ACC112 (cell line): Measurements from ENCODE around the gene BRF1.
"Not testable (repeated sequence)": the region's sequence is repeated elsewhere in the genome, so short reads cannot be mapped to it uniquely, and the experiment has no call there.

ENCODE experiments used
- H2AFZ ChIP-seq: fragments of 200-600 bp; sonication (generic); one replicate; pipeline ENCODE4 v1.6.0; 2017; ENCODE audit warnings: antibody characterized with exemption, low read length; ENCODE audit not compliant: unreplicated experiment
- H3K27ac ChIP-seq: fragments of 200-600 bp; sonication (generic); 2 replicates; pipeline ENCODE4 v1.5.1; 2014; ENCODE audit warnings: low read depth, mild to moderate bottlenecking, antibody characterized with exemption, low read length, moderate library complexity
- H3K27me3 ChIP-seq: fragments of 200-600 bp; sonication (generic); 2 replicates; pipeline ENCODE4 v1.6.1; 2014; ENCODE audit warnings: mild to moderate bottlenecking, antibody characterized with exemption, low read length, moderate library complexity, mixed read lengths; ENCODE audit not compliant: insufficient read depth
- H3K36me3 ChIP-seq: fragments of 200-600 bp; sonication (generic); 2 replicates; pipeline ENCODE4 v1.6.1; 2016; ENCODE audit warnings: mild to moderate bottlenecking, antibody characterized with exemption, low read length, moderate library complexity, mixed read lengths; ENCODE audit not compliant: insufficient read depth
- H3K4me1 ChIP-seq: fragments of 200-600 bp; sonication (generic); one replicate; pipeline ENCODE4 v1.6.1; 2016; ENCODE audit warnings: low read length, mixed read lengths; ENCODE audit not compliant: insufficient read depth, unreplicated experiment, control insufficient read depth
- H3K4me3 ChIP-seq: fragments of 200-600 bp; sonication (generic); 2 replicates; pipeline ENCODE4 v1.5.1; 2014; ENCODE audit warnings: mild to moderate bottlenecking, low read depth, low read length
- H3K79me2 ChIP-seq: fragments of 200-600 bp; sonication (generic); one replicate; pipeline ENCODE4 v1.6.0; 2016; ENCODE audit warnings: low read length; ENCODE audit not compliant: control insufficient read depth, unreplicated experiment, insufficient read depth

BRF1 gene

DNA sequence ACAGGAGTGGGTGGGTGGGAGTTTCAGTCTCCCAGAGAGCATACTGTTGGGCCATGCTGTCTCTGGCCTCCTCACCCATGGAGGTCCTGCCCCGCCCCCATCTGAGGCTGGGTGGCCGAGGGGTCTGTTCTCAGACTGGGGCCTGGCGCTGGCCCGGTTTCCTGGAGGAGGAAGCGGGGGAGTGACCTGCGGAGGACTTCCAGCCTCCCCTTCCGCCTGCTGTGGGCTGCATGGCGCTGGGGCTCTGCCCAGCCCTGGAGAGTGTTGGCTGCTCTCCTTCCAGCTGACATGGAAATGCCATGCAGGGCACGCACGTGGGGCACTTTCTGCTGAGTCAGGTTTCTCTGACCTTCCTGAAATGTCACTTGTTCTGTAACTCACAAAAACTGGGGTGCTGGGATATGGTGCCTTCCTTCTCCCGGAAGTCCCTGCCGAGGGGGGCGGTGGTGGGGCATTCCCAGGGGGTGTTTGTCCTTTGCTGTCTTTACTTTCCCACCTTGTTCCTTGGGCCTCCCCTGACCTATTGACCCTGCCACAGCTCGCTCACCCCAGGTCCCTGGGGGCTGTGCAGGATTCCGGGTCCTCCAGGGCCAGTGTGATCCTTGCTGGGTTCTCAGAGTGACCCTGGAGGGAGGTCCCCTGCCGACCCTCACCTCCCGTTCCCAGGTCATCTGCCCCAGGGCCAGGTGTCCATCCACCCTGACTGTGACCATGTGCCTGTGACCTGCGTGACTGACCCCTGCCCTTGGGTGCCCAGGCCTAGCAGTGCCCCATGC, 37.4 kb upstream of the BRF1 start:
- no peaks in the 10 kb centered on the region for H3K36me3 ChIP-seq
- H2AFZ ChIP-seq = no peak overlapping the region
- H3K27me3 ChIP-seq = no peaks in the 10 kb centered on the region
- H3K79me2 ChIP-seq = peaks cover 3% of the 10 kb centered on the region
- no peaks in the 10 kb centered on the region for H3K4me1 ChIP-seq
- no peak overlapping the region for H3K4me3 ChIP-seq
- no peak overlapping the region for H3K27ac ChIP-seq

DNA sequence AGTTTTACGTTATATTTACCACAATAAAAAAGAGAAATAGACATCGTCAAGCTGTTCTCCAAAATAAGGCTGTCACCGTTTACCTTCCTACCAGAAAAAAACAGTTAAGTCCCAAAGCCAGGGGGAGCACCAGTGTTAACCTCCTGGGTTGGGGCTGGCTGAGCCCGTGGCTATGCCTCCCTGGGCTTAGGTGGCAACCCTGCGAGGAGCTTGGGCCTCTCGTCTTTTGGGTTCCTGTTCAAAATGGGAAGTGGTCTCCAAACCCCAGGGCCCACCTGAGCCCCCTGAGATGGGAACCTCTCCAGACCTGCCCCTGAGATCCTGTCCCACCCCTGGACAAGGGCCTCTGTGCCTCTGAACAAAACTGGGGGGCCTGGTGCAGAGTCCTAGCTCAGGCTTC, 36.6 kb upstream of the BRF1 start:
- Histone ChIP-seq H3K4me1 (no peaks in the 10 kb centered on the region), H3K79me2 (peaks cover 5% of the 10 kb centered on the region), H3K27ac (no peak overlapping the region), H3K4me3 (no peak overlapping the region), H3K36me3 (no peaks in the 10 kb centered on the region), H3K27me3 (no peaks in the 10 kb centered on the region), H2AFZ (no peak overlapping the region)

DNA sequence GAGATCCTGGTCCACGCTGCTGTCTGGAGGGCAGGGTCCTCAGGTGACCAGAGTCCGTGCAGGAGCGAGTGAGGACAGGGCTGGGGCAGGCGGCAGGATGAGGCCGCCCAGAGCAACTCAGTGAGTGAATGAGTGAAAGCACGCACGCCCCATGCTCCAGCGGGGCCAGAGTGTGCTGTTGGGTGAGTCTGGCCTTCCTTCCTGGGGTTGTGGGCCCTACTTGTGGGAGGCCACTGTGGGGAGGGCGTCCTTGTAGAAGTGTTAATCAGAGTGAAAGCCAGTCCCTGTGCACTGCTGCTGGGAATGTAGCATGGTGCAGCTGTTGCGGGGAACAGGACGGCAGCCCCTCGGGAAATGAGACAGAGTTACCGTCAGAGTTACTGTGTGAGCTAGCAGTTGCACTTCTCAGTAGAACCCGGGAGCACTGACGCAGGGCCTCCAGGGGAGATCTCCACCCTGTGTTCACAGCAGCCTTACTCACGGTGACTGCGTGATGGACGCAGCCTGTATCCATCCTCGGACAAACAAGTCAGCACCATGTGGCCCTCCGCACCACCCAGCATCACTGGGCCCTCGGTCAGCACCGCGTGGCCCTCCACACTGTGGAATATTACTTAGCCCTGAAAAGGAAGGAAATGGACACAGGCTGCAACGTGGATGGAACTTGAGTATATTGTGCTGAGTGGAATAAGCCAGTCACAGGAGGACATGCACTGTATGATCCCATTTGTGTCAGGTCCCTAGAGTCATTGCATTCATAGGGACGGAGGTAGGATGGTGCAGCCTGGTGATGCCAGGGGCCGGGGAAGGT, 35.9 kb upstream of the BRF1 start:
- Histone ChIP-seq H3K79me2 (peaks cover 10% of the 10 kb centered on the region), H2AFZ (no peak overlapping the region), H3K27me3 (no peaks in the 10 kb centered on the region), H3K4me3 (no peak overlapping the region), H3K36me3 (no peaks in the 10 kb centered on the region), H3K27ac (no peak overlapping the region), H3K4me1 (no peaks in the 10 kb centered on the region)

DNA sequence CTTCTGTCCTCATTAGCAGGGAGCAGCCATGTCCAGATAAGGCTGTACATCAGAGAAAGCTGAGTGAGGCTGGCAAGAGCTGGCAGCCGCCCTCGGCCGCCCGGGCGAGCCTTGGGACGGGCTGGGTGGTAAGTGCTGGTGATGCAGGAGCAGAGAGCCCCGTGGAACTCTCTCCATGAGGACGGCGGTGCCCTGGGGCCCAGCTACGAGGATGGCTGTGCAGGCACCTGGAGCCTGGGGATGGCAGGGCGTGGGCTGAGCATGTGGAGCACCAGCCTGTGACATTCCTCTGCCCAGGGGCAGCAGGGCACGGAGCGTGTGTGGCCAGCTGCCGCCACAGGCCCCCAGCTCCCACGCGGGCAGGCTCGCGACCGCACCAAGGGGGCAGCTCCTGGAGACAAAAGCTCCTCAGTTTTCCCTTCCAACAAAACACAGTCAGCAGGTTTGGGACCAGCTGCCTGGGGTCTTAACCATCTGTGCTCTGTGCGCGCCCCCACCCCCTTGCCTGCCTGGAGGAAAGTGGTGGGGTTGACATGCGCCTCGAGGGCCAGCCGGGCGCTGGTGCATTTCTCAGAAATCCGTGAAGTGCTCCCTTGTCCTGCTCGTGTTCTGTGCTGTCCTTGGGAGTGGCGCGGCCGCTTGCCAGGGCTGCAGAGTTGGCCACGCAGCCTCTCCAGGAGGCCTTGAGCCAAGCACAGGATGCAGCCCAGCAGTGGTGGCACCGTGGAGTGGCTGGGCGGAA, 35.1 kb upstream of the BRF1 start:
- H3K36me3 ChIP-seq = no peaks in the 10 kb centered on the region
- H2AFZ ChIP-seq = no peak overlapping the region
- no peak overlapping the region for H3K27ac ChIP-seq
- peaks cover 10% of the 10 kb centered on the region for H3K79me2 ChIP-seq
- H3K4me1 ChIP-seq = peaks cover 4% of the 10 kb centered on the region
- no peaks in the 10 kb centered on the region for H3K27me3 ChIP-seq
- H3K4me3 ChIP-seq = no peak overlapping the region

DNA sequence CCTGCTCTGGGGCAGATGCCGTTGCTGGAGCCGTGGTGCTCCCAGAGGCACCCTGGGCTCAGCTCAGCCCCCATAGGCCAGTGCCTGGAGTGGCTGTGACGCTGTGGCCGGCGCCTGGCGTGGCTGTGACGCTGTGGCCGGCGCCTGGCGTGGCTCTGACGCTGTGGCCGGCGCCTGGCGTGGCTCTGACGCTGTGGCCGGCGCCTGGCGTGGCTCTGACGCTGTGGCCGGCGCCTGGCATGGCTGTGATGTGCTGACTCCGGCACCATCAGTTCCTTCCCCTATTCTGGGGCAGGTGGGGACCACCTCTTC, 34.4 kb upstream of the BRF1 start:
- H2AFZ ChIP-seq, H3K27me3 ChIP-seq, H3K36me3 ChIP-seq, H3K27ac ChIP-seq, H3K79me2 ChIP-seq, H3K4me3 ChIP-seq: not testable (repeated sequence)
- peaks cover 11% of the 10 kb centered on the region for H3K4me1 ChIP-seq

DNA sequence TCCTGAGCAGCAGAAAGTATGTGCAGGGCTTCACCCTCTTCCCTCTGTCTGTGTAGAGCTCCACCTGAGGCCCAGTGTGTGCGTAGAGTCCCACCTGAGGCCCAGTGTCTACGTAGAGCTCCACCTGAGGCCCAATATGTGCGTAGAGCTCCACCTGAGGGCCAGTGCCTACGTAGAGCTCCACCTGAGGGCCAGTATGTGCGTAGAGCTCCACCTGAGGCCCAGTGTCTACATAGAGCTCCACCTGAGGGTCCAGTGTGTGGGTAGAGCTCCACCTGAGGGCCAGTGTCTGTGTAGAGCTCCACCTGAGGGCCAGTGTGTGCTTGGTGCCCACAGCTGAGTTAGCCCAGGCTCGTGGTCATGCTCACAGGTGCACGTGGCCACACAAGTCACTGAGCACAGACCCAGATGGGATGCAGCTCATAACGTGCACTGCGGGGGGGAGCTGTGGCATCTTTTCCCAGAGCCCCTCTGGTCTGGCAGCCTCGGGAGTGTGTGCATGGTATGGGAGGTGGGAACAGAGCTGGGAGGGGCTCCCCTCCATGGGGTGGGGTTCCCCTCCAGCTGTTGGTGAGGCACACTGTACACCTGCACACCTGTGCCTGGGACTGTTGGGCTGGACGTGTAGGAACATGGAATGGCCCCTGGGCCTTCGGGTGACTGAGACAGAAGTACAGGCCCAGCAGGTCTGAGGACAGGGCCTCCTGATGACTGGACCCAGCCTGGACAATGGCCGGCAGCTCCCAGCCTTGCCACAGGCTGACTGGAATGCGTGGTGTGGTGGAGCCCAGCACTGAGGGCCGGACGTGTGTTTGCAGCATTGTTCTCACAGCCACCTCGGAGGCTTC, 33.8 kb upstream of the BRF1 start:
- H3K27me3 ChIP-seq = no peaks in the 10 kb centered on the region
- H3K27ac ChIP-seq = no peak overlapping the region
- H2AFZ ChIP-seq = no peak overlapping the region
- H3K79me2 ChIP-seq = peaks cover 10% of the 10 kb centered on the region
- H3K4me3 ChIP-seq = no peak overlapping the region
- no peaks in the 10 kb centered on the region for H3K36me3 ChIP-seq
- peaks cover 12% of the 10 kb centered on the region for H3K4me1 ChIP-seq

DNA sequence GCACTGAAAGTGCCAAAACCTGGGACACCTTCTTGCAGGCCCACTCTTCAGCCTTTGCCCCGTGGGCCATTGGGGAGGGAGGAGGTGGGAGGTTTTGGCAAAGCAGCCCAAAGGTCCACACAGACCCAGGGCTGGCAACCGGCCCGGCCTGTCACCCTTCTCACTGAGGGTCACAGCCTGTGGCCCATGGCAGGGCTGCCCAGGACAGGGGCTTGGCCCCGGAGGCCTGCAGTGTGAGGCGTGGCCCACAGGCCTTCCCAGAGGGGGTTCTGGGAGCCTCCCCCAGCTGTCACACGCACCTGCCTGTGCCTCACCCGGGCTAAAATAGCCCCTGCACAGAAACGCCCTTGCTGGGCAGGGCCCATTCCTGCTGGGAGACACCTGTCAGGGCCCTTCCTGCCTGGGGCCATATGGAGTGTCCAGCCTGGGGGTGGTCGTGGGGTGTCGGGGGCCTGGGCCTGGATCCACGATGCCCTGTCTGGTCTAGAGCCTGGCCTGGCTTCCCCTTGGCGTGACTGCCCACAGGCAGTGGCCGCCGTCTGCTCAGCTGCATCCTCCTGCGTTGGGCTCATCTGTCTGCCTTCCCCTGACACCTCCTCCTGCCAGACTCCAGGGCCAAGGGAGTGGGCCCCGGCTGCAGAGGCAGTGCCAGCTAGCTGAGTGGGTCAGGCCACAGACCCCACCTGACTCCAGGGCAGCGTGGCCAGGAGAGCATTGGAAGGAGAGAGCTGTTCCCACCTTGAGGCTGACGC, 33.0 kb upstream of the BRF1 start:
- no peak overlapping the region for H3K4me3 ChIP-seq
- H3K36me3 ChIP-seq = no peaks in the 10 kb centered on the region
- H3K27me3 ChIP-seq = no peaks in the 10 kb centered on the region
- H3K27ac ChIP-seq = no peak overlapping the region
- H3K4me1 ChIP-seq = peaks cover 12% of the 10 kb centered on the region
- H3K79me2 ChIP-seq = peaks cover 13% of the 10 kb centered on the region
- H2AFZ ChIP-seq = no peak overlapping the region

DNA sequence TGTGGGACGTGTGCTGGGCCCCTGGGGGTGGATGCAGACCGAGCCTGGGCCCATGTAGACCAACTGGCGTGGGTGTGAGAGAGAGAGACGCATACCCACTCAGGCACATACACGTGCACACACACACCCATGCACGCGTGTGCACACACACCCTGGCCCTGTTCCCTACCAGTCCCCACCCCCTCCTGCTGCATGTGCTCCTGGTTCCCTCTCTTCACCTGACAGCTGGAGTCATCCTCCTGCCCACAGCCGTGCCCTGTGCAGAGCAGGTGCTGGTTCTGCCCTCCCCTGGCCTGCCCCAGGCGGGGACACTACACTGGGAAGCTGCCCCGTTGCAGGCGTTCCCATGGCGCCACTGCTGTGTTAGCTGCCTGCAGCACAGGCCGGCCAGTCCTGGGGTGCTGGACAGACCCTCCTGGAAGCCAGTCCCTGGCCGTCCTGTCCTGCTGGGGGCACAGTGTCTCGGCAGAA, 32.3 kb upstream of the BRF1 start:
- Histone ChIP-seq H3K27ac (no peak overlapping the region), H3K4me1 (peaks cover 12% of the 10 kb centered on the region), H2AFZ (no peak overlapping the region), H3K27me3 (no peaks in the 10 kb centered on the region), H3K36me3 (no peaks in the 10 kb centered on the region), H3K4me3 (no peak overlapping the region), H3K79me2 (peaks cover 13% of the 10 kb centered on the region)

DNA sequence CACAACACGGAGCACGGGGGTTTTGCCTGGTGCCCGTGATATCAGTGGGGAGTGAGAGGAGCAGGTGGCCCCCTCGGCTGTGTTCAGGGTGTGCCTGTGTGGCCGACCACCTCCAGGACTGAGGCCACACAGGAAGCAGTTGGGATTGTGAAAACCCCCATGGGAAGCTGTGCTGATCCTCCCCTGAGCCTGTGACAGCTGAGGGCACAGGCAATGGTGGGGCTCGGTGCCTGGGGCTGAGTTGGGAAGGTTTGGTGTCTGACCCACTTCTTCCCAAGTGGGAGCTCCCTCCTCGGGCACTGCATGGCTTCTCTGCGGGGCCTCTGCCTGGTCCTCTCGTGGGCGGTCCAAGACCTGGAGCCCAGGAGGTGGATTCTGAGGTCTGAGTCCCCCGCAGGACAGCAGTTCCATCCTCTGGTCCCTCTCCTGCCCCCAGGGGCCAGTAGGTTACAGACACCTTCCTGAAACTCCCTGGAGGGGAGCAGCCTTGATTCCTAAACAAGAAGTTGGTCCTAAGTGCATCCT, 31.6 kb upstream of the BRF1 start:
- no peak overlapping the region for H2AFZ ChIP-seq
- no peak overlapping the region for H3K4me3 ChIP-seq
- H3K4me1 ChIP-seq = peaks cover 12% of the 10 kb centered on the region
- H3K27ac ChIP-seq = no peak overlapping the region
- H3K36me3 ChIP-seq = no peaks in the 10 kb centered on the region
- H3K27me3 ChIP-seq = no peaks in the 10 kb centered on the region
- H3K79me2 ChIP-seq = peaks cover 13% of the 10 kb centered on the region
